Superior temporal gyrus (tissue), 1 donor: ENCODE results near the gene CARHSP1.
"Not testable (repeated sequence)": the region's sequence is repeated elsewhere in the genome, so short reads cannot be mapped to it uniquely, and the experiment has no call there.

Experiments
- DNase-seq: peaks from one replicate; pipeline ENCODE4 v3.0.0-alpha.2; 2016; ENCODE audit errors: extremely low spot score

The CARHSP1 gene

GRCh38 chr16:8872071-8872470 is 3.3 kb upstream of the CARHSP1 start:
- DNase-seq = no peak

GRCh38 chr16:8869988-8870241 is 1.1 kb upstream of the CARHSP1 start:
- not testable (repeated sequence) for DNase-seq

GRCh38 chr16:8869212-8869987 is 594 bp upstream of the CARHSP1 start:
- no peak for DNase-seq

- peak; percentile 37 for DNase-seq
Measured at GRCh38 chr16:8867932-8868415, 832 bp downstream of the CARHSP1 start.

GRCh38 chr16:8867216-8867931 is 1.4 kb downstream of the CARHSP1 start:
- DNase-seq = peak; percentile 51

- no peak for DNase-seq
Measured at GRCh38 chr16:8866884-8867215, 2.0 kb downstream of the CARHSP1 start.

GRCh38 chr16:8866118-8866883 is 2.5 kb downstream of the CARHSP1 start:
- DNase-seq = peak; percentile 76

GRCh38 chr16:8865145-8865882 is 3.5 kb downstream of the CARHSP1 start:
- no peak for DNase-seq

GRCh38 chr16:8864480-8865110 is 4.2 kb downstream of the CARHSP1 start:
- no peak for DNase-seq

GRCh38 chr16:8863594-8864424 is 5.0 kb downstream of the CARHSP1 start:
- DNase-seq = peak; percentile 92

- no peak for DNase-seq
Measured at GRCh38 chr16:8862309-8863130, 6.3 kb downstream of the CARHSP1 start.

GRCh38 chr16:8861563-8862308 is 7.1 kb downstream of the CARHSP1 start:
- DNase-seq = no peak

GRCh38 chr16:8859913-8860881 is 8.6 kb downstream of the CARHSP1 start:
- DNase-seq = no peak

GRCh38 chr16:8858994-8859912 is 9.6 kb downstream of the CARHSP1 start:
- no peak for DNase-seq

- DNase-seq = no peak
Measured at GRCh38 chr16:8855972-8856371, 12.8 kb downstream of the CARHSP1 start.

GRCh38 chr16:8855051-8855786 is 13.6 kb downstream of the CARHSP1 start:
- no peak for DNase-seq
